HG03108 (cell line): ENCODE results near the gene SKI.
"Not testable (repeated sequence)": the region's sequence is repeated elsewhere in the genome, so short reads cannot be mapped to it uniquely, and the experiment has no call there.

Source experiments
- ATAC-seq: cut with Tn5 transposase; IDR thresholded peaks from one replicate; pipeline ENCODE4 v1.9.1; 2021; ENCODE audit warnings: moderate library complexity; ENCODE audit not compliant: unreplicated experiment

Gene SKI

DNA sequence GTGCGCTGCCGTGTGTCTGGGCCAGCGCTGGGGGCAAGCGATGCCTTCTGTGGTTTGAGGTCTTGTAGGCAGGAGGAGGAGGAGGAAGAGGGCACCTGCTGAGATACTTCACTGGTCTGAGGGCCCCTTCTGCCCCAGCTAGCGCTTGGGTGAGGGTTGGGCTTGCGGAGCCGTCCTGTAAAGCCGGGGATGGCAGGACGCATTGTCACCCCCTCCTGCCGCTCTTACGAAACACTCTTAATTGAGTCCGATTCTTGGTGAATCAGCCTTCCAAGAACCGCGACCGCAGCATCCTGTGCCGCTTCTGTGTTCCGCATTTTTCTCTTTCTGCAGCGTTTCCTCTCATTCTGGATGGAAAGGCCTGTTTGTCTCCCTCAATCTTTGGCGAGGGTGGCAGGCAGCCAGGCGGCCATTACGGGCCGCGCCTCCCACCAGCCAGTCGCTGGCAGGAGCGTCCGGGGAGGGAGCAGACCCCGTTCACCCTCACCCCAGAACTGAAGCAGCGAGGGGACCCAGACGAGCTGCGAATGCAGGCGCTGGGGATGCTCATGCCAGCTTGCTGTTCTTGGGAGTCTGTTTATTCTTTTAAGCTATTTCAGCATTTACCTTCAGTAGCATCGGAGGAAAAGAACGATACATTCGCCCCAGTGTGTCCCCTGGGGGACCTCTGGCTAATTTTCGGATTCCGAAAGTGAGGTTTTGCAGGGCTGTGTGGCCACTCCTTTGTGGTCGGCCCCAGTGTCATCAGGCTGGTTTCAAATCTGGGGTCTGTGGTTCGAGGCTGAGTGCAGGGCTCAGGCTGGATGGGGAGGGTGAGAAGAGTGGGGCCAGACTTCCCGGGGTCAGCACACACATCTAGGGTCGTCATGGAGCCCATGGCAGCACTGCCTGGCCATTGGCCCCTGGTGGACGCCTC, 62.7 kb downstream of the SKI start:
- ATAC-seq: peak; percentile 57

DNA sequence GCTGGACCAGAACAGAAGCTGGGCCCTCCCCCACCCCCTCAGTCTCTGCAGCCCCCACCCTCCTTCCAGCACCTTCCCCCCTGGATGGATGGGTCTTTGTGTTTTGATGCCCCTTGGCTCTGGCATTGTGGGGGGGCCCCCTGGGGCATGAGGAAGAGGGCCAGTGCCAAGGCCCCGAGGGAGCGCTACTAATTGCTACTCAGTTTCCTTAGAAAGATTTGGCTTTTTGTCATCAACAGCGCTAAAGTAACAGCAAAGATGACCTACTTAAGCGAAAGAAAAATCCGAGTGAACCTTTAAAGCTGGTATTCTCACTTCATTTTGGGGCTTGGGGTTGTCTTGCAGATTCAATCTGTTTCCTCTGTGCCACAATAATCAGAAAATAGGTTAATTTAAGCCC, 63.5 kb downstream of the SKI start:
- ATAC-seq: no peak

DNA sequence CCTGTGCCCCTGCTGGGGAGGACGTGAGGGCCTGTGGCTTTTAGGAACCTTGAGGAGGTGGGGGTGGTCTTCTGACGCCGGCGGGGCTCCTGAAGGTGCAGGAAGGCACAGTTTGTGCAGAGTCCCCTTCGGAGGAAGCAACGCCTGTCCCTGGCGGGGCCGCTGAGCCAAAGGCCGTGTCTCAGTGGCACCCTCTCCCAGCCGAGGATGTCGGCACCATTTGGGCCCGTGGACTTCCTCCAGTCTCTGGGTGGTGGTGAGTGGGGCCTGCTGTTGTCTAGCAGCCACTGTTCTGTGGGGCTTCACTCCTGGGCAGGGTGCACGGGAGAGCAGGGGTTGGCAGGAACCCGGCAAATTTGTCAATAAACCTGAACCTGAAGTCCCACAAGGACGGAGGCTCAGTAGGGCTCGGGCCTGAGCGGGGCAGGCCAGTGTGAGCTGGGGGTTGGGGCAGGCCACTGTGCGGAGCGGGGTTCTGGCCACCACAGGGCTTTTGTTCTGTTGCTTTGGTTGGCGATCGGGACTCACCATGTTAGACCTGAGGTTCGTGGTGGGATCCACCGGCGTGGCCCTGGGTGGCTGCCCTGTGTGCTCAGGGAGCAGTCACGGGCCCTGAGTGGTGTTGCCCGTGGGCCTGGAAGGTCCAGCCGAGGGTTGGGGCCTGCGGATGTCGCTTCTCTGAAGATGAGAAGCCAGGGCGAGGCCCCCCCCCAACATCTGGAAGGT, 64.8 kb downstream of the SKI start:
- no peak for ATAC-seq

DNA sequence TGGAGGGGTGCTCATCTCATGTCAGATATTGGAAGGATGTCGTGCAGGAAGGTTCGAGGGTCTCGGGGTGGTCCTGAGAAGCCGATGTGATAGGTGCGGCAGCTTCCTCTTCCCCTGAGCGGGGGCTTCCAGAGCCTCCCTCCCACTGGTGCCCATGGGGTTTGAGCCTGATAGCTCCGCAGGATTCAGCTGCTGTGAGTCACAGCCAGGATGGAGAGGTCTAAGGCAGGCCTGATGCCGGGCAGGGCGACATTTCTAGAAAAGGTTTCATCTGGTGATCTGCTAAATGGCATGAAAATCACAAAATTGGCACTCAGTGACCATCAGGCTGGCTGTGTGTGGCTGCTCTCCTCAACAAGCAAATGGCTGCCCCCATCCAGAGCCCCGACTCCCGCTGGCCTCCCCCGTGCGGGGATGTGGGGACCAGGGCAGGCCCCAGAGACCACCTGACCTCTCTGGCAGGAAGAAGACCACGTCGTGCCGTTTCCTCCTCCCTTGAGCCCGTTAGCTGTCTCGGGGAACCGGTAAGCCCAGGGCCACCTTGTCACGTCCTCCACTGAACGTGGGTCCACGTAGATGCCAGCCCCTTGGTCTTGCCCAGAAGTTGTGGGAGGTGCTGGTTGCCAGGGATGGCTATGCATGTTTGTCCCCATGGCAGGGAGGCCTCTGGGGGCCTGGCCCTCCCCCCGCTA, 66.1 kb downstream of the SKI start:
- no peak for ATAC-seq

DNA sequence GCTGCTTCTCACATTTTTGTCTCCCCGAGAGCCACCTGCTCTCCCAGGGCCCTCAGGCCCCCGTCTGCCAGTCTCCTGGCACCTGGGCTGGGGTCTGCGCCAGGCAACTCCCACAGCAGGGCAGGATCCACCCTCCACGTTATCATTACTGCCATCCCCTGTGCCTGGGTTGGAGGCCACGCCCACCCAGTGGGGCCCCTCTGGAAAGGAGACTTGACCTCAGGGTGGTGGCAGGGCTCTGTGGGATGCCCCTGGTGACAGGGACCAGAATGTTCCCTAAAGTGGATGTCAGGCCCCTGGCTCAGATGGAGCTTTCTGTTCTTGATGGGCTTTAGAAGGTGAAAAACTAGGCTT, 66.6 kb downstream of the SKI start:
- no peak for ATAC-seq

DNA sequence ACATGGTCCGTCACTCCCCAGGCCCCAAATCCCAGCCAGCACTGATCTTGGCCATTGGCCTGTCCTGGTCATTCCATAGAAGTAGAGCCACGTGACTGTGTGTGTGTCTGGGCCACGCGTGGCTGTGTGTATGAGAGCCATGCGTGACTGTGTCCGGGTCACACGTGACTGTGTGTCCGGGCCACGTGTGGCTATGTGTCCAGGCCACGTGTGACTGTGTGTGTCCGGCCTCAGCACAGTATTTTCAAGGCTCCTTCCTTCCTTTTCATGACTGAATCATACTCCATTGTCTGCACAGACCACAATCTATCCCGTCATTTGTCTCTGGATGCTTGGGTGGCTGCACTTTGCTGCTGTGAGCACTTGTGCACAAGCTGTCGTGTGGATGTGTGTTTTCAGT, 67.4 kb downstream of the SKI start:
- ATAC-seq: no peak

DNA sequence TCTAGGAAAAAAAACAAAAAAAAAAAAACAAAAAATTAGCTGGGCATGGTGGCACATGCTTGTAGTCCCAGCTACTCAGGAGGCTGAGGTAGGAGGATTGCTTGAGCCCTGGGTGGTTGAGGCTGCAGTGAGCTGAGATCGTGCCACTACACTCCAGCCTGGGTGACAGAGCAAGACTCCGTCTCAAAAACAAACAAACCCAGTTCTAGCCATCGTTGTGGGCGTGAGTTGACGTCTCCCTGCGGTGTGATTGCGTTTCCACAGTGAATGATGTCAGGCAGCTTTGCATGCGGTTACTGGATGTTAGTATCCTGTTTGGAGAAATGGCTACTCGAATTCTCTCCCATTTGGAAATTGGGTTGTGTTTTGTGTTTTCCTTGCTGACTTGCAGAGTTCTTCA, 68.1 kb downstream of the SKI start:
- not testable (repeated sequence) for ATAC-seq

DNA sequence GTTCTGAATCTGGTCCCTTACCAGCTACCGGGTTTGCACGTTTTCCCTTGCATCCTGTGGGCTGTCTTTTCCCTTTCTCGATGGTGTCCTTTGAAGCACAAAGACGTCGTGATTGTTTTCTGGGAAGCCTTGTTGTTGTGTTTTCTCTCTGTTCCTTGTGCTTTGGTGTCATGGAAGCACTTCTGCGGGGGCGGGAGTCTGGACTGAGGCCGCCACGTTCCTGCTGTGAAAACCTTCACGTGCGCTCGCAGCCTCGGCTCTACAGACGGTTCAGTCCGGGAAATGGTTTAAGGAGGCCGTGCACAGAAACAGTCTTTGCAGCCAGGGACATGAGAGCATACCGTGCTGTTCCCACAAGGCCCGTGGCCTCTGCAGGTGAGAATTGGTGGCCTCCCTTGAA, 68.5 kb downstream of the SKI start:
- ATAC-seq: no peak

DNA sequence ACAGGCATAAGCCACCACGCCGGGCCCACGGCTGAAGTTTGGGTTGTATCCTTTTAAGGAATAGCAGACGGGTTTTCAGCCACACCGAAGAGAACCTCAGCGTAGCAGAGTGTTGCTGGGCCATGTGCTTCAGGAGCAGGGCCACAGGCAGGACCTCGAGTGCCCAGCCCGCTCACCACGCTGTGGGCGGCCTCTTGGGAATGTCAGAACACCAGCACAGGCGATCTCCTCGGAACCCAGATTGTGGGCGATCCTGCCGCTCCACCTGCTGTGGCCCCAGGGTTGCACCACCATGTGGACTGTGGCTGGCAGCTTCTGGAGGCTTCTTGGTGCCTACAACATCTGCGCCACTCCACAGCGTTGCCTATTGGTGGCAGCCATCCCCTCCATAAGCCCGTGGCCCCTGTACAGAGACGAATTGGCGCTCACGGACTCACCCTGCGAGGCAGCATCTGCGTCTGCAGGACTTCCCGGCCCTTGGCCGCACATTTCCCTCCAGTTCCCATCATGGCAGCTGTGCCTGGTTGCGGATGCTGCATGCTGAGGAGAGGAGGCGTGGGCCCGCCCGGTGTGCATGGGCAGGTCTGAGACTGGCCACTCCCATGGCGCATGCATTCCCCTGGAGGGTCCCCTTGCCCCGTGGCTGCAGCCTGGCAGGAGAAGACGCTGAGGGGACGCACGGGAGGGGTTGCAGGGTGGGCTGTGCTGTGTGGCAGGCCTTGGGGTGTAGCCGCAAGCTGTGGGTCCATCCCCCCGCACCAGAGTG, 69.3 kb downstream of the SKI start:
- ATAC-seq: no peak

DNA sequence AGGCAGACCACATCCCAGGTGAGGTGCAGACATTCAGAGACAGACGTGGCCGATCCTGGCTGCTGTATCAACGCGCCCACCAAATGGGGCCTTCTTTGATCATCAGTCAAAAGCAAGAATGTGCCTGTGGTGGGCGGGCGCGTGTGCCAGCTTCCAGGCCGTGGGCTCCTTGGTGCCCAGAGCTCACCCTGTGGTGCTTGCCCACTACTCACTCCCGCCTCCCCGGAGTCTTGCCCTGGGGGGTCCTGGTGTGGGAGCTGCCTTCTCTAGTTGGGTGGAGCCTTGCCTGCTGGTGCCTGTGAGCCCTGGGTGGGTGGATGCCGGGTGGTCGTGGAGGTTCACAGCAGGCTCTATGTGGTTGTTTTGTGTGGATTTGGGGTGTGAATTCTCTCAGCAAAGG, 70.6 kb downstream of the SKI start:
- no peak for ATAC-seq

DNA sequence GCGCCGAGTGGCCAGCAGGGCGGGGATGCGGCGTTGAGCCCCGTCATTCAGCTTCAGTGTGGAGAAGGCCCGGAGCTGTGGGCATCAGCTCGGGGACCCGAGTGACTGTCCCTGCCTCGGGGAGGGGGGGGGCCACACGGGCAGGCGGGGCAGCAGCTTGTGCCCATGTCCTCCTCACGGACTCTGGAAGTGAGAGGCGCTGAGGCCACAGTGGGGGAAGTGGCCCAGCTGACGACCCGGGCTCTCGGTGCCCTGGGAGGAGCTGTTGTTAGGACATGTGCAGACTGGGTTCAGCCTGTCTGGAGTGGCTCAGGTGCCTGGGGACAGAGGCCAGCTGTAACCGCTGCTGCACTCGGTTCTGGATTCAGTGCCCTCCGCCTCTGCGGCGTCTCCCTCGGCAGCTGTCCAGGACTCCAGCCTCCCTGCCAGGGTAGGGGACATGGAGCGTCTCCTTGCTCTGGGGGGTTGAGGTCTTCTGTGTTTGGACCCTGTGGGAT, 71.1 kb downstream of the SKI start:
- ATAC-seq: no peak

DNA sequence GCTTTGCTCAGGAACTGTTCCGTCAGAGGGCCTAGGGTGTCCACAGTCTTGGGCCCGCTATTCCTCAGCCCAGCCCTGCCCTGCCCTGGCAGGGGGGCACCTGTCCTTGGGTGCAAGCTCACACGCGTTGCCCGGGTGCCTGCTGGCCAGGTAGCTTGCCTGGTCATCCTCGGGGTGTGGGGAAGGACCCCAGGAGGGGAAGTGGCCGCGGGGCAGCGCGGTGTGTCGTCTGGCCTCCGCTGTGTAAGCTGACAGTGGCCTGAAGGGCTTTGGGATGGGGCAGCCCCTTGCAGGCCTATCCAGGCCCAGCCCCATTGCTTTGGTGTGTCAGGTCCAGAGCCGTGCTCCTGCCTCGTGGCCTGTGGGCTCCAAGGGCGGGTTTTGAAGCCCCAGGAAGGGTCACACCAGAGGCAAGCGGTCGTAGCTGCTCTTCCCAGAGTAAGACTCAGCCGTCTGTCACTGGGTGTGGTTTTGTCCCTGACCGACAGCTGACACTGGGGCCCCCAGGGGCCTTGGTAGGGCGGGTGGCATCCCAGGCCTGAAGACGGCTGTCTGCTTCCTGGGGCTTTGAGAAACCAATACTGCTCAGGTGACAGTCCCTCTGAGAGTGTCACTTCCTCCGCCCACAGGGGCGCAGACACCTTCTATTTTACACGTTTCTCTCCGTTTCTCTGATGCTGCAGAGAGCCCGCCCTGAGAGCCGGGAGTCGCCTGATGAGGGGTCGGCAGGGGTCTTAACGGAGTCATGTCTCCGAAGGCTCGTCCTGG, 72.1 kb downstream of the SKI start:
- peak; percentile 69 for ATAC-seq

DNA sequence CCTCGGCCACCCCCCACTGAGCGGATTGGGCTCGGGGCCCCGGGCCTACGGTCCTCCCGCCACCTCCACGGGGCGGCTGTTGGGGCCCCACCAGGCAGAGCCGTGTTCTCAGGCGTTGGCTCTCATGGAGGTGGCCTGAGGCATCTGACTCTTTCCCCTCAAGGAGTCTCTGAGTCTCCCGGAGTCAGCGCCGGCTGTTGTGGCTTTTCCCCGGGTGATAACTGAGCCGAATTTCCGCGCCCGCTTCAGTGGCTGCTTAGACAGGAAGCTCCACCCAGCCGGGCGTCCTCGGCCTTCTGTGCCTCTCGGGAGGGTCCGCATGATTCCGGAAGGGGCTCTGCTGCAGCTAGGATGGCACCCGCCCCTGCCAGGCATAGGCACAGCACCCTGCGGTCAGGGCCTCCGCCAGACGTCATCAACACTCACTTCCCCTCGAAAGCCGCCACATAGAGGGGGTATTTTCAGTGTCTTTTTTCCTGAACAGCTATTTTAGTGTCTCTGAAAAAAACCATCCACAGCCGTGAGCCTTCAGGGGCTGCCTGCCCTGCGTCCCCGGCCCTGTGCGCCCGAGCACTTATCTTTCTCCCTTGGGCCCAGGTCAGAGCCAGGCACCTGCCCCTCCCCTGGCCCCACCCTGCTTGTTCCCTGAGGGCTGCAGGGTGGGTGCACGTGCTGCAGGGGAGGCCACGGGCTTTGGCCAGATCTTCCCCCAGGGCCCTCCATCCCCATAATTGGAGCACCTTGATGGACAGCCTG, 72.9 kb downstream of the SKI start:
- peak; percentile 53 for ATAC-seq

DNA sequence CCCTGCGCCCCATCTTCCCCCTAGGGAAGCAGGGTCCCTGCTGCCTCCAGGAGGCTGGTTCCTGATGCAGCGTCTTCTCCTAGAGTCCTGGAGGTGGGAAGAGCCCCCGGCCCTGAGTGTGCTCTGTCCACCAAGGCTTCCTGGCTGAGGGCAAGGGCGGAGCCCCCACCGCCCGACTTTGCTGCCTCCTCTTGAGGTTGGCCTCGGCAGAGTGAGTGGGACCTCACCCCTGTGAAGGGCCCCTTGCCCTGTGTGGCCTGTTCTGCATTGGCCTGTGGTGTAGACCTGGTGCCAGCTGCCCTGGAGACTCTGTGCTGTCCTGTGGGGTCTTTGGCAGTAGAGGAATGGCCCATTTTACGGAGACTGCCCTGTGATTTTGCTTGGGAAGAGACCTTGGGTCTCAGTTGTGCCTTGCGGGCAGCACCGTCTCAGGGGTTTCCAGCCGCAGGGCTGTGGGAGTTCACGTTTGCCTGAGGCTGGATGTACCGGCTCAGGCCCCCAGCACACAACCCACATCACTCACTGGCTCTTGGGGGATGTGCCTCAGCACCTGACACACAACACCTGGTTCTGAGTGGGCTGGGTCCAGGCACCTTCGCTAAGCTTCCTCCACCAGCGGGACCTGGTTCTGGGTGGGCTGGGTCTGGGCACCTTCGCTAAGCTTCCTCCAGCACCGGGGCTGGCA, 73.6 kb downstream of the SKI start:
- ATAC-seq: no peak

DNA sequence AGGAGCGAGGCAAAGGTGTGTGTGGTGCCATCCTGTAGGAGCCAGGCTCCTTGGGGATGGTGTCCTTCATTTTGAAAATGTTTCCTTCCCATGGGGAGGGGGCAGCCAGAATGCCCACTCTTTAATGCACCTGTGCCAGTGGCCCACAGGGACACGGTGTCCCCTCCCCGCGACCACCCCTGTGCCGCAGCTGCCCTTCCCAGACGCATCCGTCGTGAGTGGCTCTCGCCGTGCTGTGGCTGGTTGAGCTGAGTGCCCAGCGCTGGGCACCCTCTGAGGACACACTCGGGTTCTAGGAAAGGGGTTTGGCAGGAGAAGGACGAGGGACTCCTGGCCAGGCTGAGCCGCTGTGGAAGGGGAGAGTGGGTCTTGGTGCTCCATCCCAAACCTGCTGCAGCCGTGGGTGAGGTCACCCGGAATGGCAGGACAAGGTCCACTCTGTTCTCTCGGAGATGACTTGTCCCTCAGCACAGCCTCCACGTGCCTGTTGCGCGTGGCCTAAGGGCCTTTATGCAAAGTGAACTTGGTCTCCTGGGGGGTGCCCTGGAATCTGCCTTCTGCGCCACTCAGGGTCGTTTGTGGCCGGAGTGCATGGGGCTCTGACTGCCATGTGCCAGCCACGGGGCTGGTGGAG, 74.3 kb downstream of the SKI start:
- no peak for ATAC-seq

DNA sequence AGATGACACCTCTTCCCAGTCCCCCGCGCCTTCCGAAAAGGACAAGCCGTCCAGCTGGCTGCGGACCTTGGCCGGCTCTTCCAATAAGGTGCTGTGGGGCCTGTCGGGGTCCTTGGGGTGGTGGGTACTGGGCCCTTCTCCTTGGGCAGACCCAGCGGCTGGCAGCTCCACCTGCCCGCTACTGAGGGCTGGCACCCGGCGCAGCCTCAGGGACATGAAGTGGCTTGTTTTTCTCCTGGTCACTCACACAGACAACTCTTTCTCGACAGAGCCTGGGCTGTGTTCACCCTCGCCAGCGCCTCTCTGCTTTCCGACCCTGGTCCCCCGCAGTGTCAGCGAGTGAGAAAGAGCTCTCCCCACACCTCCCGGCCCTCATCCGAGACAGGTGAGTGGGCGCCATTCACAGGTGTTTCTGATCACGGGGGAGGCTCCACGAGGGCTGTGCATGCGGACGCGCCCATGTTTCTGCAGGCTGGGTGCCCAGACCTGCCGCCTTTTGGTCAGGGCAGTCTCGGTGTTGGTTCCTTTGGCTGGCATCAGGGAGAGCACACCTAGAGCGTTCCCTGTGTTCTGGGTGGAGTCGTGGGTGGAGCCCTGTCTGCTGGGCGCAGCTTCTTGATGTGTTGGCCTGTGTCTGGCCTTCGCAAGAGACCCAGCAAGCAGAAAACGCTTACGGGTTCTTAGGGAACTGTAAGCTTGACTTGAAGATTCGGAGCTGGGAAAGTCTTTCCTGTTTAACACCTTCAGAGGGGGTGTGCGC, 75.1 kb downstream of the SKI start:
- no peak for ATAC-seq

DNA sequence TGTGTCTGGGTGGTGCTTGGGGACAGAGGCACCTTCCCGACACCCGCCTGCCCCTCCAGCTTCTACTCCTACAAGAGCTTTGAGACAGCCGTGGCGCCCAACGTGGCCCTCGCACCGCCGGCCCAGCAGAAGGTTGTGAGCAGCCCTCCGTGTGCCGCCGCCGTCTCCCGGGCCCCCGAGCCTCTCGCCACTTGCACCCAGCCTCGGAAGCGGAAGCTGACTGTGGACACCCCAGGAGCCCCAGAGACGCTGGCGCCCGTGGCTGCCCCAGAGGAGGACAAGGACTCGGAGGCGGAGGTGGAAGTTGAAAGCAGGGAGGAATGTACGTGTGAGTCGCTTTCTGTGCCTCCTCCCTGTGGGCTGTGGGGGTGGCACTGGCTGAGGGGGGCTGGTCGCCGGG, 75.7 kb downstream of the SKI start:
- no peak for ATAC-seq

DNA sequence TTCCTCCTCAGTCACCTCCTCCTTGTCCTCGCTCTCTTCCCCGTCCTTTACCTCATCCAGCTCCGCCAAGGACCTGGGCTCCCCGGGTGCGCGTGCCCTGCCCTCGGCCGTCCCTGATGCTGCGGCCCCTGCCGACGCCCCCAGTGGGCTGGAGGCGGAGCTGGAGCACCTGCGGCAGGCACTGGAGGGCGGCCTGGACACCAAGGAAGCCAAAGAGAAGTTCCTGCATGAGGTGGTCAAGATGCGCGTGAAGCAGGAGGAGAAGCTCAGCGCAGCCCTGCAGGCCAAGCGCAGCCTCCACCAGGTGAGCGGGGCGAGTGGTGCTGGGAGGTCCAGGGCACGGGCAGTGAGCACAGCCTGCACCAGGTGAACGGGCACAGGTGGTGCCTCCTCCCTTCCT, 76.2 kb downstream of the SKI start:
- ATAC-seq: no peak
